Kidney (tissue), 14 donors: ENCODE results near the gene SERPINA4. TPM values are rescaled to one million over a fixed set of nuclear protein-coding genes. Genes with fewer than 3 reads are reported as not detected.

Experiments used
- DNase-seq, 5 donors: peaks; one replicate each; pipeline ENCODE4 v3.0.0-alpha.2; 2013 to 2020
- FAIRE-seq: peaks from 2 replicates; lab custom pipeline; 2012; peaks lifted over from hg19 to GRCh38; lab: Jason Lieb, UNC
- H3K27ac ChIP-seq, 2 donors: one replicate each; pipeline ENCODE4 v1.7.0; 2013; ENCODE audit warnings: low read depth in 2 of 2, low read length in 2 of 2, inconsistent platforms in 1 of 2
- H3K27me3 ChIP-seq: one replicate; pipeline ENCODE4 v1.7.1; 2013; ENCODE audit warnings: low read length, inconsistent platforms; ENCODE audit not compliant: control insufficient read depth, insufficient read depth
- H3K36me3 ChIP-seq, 3 donors: one replicate each; pipeline versions ENCODE4 v1.7.0 to v1.7.1; 2013; ENCODE audit warnings: low read length in 3 of 3, control low read depth in 1 of 3, inconsistent platforms in 1 of 3; ENCODE audit not compliant: insufficient read depth in 3 of 3, control insufficient read depth in 2 of 3
- H3K4me1 ChIP-seq, 3 donors: one replicate each; pipeline versions ENCODE4 v1.7.0 to v1.7.1; 2013; ENCODE audit warnings: low read length in 3 of 3, inconsistent platforms in 1 of 3, low read depth in 1 of 3; ENCODE audit not compliant: control insufficient read depth in 2 of 3, insufficient read depth in 2 of 3
- H3K4me3 ChIP-seq, 3 donors: one replicate each; pipeline versions ENCODE4 v1.7.0 to v1.8.1; 2013; ENCODE audit warnings: low read length in 3 of 3, control low read depth in 1 of 3, inconsistent platforms in 1 of 3
- H3K9ac ChIP-seq, 3 donors: one replicate each; pipeline versions ENCODE4 v1.7.0 to v1.7.1; 2013; ENCODE audit warnings: low read length in 3 of 3, control low read depth in 1 of 3, inconsistent platforms in 1 of 3
- H3K9me3 ChIP-seq, 3 donors: one replicate each; pipeline versions ENCODE4 v1.7.0 to v1.7.1; 2013; ENCODE audit warnings: low read length in 3 of 3, control low read depth in 1 of 3, inconsistent platforms in 1 of 3; ENCODE audit not compliant: control insufficient read depth in 2 of 3, insufficient read depth in 1 of 3
- intact Hi-C: fragments of 100-400 bp; cut with DNase I; formaldehyde crosslinking; loops from one replicate; pipeline ENCODE4 v1.11.1; 2022
- polyA plus RNA-seq: library from polyadenylated mRNA; stranded (reverse); fragments of 350-450 nt; fragmentation: Illumina TruSeq; extraction: RNeasy Lipid Tissue Mini Kit (QIAGEN cat#74804); gene quantifications from one replicate; pipeline ENCODE4 v1.2.3, GENCODE V29; 2014; ENCODE audit warnings: low read depth, low replicate concordance; ENCODE audit not compliant: insufficient read depth
- total RNA-seq: library from RNA; stranded (reverse); fragmentation: NEBNext Ultra II Directional; extraction: Animal tissue kit (Norgen Biotek cat#: 25700); gene quantifications from one replicate; pipeline ENCODE4 v1.2.1, GENCODE V29; 2021
- TF ChIP-seq, protein P1 (sequence below): IDR thresholded peaks from 3 replicates; pipeline ENCODE4 v1.5.1; 2012; ENCODE audit warnings: mild to moderate bottlenecking, moderate library complexity, borderline replicate concordance; ENCODE audit not compliant: insufficient read depth; ENCODE audit errors: extremely low read depth
- donor health status: control.
- donor health status: control.
- donor health status: control.
- donor health status: control.
- donor health status: control.
- donor health status: DM: yes; HTN: yes; CAD: no.
- donor health status: Normal renal cell carcinoma (clear cell type).

The SERPINA4 gene
- total and polyA plus RNA-seq, 2 donors from 2014 or later: 6.1 to 28.3 TPM

DNA sequence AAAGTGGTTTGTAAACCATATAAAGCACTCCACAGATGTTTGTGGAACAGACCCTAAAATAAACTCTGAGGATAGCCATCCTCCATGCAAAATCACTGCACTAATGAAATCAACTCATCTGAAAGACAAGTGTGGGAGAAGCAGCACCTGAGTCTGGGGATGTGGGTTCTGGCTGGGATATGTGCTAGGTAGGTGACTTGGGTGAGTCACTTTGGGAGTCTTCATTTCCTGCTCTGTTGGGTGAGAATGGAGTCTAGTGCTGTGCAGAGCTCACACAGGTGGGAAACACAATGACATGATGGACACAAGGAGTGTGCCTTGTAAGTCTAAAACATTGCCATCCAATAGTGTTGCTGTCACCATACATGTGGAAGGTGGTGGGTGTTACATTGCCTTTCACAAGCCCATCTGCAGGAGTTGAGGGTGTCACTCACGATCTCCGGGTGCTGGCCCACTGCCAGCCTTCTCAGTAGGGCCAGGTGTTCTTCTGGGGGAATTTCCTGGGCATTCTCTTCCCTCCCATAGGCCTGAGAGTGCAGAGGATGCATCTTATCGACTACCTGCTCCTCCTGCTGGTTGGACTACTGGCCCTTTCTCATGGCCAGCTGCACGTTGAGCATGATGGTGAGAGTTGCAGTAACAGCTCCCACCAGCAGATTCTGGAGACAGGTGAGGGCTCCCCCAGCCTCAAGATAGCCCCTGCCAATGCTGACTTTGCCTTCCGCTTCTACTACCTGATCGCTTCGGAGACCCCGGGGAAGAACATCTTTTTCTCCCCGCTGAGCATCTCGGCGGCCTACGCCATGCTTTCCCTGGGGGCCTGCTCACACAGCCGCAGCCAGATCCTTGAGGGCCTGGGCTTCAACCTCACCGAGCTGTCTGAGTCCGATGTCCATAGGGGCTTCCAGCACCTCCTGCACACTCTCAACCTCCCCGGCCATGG lies 2.0 kb downstream of the SERPINA4 start:
- Histone ChIP-seq H3K9ac (no peak overlapping the region), H3K4me3 (peak overlapping the region in 1 of 3 donors; percentile 26), H3K36me3 (no peaks in the 10 kb centered on the region), H3K27ac (no peak overlapping the region), H3K27me3 (no peaks in the 10 kb centered on the region), H3K9me3 (no peaks in the 10 kb centered on the region), H3K4me1 (no peaks in the 10 kb centered on the region)
- FAIRE-seq: no peak
- intact Hi-C loops: no loop called here
- peak in 1 of 5 donors; percentile 11 for DNase-seq
- TF ChIP-seq, protein P1, sequence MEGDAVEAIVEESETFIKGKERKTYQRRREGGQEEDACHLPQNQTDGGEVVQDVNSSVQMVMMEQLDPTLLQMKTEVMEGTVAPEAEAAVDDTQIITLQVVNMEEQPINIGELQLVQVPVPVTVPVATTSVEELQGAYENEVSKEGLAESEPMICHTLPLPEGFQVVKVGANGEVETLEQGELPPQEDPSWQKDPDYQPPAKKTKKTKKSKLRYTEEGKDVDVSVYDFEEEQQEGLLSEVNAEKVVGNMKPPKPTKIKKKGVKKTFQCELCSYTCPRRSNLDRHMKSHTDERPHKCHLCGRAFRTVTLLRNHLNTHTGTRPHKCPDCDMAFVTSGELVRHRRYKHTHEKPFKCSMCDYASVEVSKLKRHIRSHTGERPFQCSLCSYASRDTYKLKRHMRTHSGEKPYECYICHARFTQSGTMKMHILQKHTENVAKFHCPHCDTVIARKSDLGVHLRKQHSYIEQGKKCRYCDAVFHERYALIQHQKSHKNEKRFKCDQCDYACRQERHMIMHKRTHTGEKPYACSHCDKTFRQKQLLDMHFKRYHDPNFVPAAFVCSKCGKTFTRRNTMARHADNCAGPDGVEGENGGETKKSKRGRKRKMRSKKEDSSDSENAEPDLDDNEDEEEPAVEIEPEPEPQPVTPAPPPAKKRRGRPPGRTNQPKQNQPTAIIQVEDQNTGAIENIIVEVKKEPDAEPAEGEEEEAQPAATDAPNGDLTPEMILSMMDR: no peak

DNA sequence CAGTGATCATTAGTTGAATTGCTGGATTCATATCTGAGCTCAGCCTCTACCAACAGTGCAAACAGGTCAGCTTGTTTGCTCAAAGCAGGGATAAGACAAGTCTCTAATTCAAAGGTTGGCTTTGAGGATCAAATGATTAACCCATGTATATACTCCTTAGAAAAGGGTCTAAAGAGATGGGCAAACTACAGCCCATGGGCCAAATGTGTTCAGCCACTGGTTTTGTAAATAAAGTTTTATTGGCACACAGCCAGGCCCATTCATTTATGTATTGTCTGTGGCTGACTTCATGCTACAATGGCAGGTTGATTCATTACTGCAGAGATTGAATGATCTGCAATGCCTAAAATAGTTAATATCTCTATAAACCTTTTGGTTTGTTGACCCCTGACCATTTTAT lies 3.1 kb downstream of the SERPINA4 start:
- TF ChIP-seq, protein P1: no peak
- Histone ChIP-seq H3K27ac (no peak overlapping the region), H3K9ac (no peak overlapping the region), H3K27me3 (no peaks in the 10 kb centered on the region), H3K36me3 (no peaks in the 10 kb centered on the region), H3K4me3 (no peak overlapping the region), H3K4me1 (no peaks in the 10 kb centered on the region), H3K9me3 (no peaks in the 10 kb centered on the region)
- no peak for DNase-seq
- intact Hi-C loops: no loop called here
- no peak for FAIRE-seq

DNA sequence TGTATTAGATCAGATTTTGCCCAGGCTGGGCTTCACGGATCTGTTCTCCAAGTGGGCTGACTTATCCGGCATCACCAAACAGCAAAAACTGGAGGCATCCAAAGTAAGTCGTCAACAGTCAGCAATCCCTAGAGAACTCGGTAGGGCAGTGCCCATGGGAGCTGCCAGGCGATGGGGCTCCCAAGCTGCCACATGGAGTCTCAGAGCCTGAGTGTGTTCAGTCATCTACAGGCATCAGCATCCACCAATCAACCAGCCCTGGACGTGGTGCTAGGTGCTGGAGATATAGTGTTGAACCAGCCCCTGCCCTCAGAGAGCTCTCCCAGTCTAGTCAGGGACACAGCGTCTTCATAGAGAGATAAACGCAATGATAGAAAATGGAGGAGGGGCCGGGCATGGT lies 6.9 kb downstream of the SERPINA4 start:
- no peaks in the 10 kb centered on the region for H3K9me3 ChIP-seq
- H3K4me1 ChIP-seq: peaks cover 0 to 2% (median 0%) of the 10 kb centered on the region in 3 donors
- TF ChIP-seq, protein P1: no peak
- H3K4me3 ChIP-seq: no peak overlapping the region
- DNase-seq (peak in 1 of 5 donors; percentile 11), FAIRE-seq (no peak)
- intact Hi-C loops: no loop called here
- H3K27me3 ChIP-seq: no peaks in the 10 kb centered on the region
- H3K36me3 ChIP-seq: no peaks in the 10 kb centered on the region
- H3K9ac ChIP-seq: no peak overlapping the region
- no peak overlapping the region for H3K27ac ChIP-seq
